ENCODE results near the gene PHACTR4. TPM values are rescaled to one million over a fixed set of nuclear protein-coding genes. Genes with fewer than 3 reads are reported as not detected.

Gene PHACTR4
- total RNA-seq = 10 to 100 TPM; 16.1 to 25.8 (median 23.3) TPM
- long read RNA-seq, partial matches to known transcripts = 0 of 1 reads
- long read RNA-seq, other reads (novel, unspliced or antisense) = 1 of 1 reads

DNA sequence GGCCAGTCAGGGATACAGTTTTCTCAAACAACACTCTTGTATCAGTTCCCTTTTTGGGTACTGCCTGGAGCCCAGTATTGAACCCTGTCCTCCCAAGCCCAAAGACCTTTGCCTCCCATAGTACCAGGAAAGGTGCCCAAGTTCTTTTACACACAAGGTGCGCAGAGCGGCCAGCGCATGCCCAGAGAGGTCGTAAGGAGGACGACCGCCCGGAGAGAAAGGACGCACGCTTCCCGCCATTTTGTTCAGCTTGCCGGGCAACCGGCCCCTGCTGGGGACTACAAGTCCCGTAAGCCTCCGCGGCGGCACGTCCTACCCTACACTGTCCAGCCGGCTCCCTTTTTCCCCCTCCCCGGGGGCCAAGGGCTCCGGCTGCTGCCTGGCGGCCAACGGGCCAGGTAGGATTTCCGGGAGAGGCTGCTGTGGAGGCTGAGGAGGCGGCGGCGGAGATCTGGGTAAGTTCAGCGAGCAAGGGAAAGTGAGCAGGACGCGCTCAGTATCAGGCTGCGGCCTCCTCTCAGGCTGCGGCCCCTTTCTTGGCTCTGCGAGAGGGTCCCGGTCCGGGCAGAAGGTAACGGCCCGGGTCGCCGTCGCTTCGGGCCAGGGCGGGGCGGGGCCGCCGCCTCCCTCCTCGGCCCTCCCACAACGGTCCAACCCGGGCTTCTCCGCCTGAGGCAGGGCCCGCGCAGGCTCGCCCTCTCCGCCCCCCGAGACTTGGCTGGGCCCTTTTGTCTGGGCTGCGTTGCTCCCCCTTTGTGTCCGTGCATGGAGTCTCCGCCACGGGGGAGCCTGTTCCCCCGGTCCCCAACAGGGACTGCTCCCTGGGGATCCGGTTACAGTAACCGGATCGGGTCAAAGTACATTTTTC is at the start of gene PHACTR4:
PHACTR4 (plus strand) TSS at position 370 of the 868 bp plus-strand sequence. CDS start 37,708 bp downstream, outside the sequence.
- peak; percentile 94 to 97 (median 97) for DNase-seq
- WGBS (ENCODE audit: insufficient coverage, low coverage, low lambda C conversion rate, missing lambda C conversion rate) = 0% methylated on average over 16 of the region's 61 CpGs

DNA sequence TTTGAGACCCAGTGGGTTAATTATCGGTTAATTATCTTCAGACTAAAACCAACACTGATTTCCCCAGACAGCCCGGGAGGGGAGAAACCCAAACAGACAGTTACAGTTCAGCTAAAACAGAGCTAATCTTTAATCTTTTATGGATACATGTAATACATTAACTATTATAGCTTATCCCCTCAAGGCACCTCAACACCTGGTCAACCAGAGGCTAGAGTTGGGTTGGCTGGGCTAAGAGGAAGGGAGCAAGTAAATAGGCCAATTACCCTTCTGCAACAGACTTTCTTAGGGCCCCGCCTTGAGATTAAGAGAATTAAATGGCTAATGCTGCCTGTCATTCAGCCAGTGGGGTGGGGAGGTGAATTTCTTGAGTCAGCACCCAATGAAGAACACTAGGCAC is 47.3 kb upstream of the PHACTR4 start:
- peak in 1 of 3 donors; percentile 59 for DNase-seq
- 16% methylated on average over 3 of the region's 3 CpGs for WGBS (ENCODE audit: insufficient coverage, low coverage, low lambda C conversion rate, missing lambda C conversion rate)
- intact Hi-C loops (cut with DNase I) = no loop called here

More for the DNA sequence above, at the start of gene PHACTR4:
- peak; percentile 92 to 97 (median 94) for ATAC-seq
- peaks cover 0 to 43% (median 0%) of the 10 kb centered on the region in 4 donors for H3K4me1 ChIP-seq
- TF ChIP-seq, protein P1, sequence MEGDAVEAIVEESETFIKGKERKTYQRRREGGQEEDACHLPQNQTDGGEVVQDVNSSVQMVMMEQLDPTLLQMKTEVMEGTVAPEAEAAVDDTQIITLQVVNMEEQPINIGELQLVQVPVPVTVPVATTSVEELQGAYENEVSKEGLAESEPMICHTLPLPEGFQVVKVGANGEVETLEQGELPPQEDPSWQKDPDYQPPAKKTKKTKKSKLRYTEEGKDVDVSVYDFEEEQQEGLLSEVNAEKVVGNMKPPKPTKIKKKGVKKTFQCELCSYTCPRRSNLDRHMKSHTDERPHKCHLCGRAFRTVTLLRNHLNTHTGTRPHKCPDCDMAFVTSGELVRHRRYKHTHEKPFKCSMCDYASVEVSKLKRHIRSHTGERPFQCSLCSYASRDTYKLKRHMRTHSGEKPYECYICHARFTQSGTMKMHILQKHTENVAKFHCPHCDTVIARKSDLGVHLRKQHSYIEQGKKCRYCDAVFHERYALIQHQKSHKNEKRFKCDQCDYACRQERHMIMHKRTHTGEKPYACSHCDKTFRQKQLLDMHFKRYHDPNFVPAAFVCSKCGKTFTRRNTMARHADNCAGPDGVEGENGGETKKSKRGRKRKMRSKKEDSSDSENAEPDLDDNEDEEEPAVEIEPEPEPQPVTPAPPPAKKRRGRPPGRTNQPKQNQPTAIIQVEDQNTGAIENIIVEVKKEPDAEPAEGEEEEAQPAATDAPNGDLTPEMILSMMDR (IDR thresholded peaks at IDR 0.05) = no peak
- TF ChIP-seq POLR2A (IDR thresholded peaks at IDR 0.05) = peak; percentile 90
- peak within 1 kb of the TSS; percentile 72 to 84 (median 81) for H3K4me3 ChIP-seq
- H3K36me3 ChIP-seq = no peaks in the 10 kb centered on the region
- peak within 1 kb of the TSS; percentile 84 to 88 (median 85) for H3K27ac ChIP-seq
- H3K27me3 ChIP-seq = no peaks in the 10 kb centered on the region
- intact Hi-C loops (cut with DNase I) = no loop called here
- no peaks in the 10 kb centered on the region for H3K9me3 ChIP-seq

DNA sequence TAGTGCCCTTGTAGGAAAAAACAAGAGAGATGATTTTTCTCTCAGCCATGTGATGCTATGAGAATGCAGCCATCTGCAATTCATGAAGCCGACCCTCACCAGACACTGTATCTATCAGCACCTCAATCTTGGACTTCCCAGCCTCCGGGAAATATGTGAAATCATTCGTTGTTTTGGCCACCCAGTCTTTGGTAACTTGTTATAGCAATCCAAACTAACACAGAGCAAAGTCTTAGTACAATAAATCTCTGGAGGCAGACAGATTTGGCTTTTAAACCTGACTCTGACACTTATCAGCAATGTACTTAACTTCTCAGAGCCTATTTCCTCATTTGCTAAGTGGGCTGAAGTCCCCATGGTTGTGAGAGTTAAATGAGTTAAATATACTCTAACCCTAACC is 45.8 kb upstream of the PHACTR4 start:
- H3K4me1 ChIP-seq = peaks cover 0 to 33% (median 12%) of the 10 kb centered on the region in 4 donors
- TF ChIP-seq POLR2A (IDR thresholded peaks at IDR 0.05) = no peak
- TF ChIP-seq, protein P1 (IDR thresholded peaks at IDR 0.05) = no peak
- intact Hi-C loops (cut with DNase I) = no loop called here
- H3K27me3 ChIP-seq = no peaks in the 10 kb centered on the region
- peak in 1 of 4 donors; percentile 20 for ATAC-seq
- H3K27ac ChIP-seq = peak overlapping the region in 1 of 3 donors; percentile 51
- H3K36me3 ChIP-seq = no peaks in the 10 kb centered on the region
- no peak overlapping the region for H3K4me3 ChIP-seq
- DNase-seq = no peak
- no peaks in the 10 kb centered on the region for H3K9me3 ChIP-seq
- 0% methylated on average over 2 of the region's 3 CpGs for WGBS (ENCODE audit: insufficient coverage, low coverage, low lambda C conversion rate, missing lambda C conversion rate)

More for the DNA sequence above, 47.3 kb upstream of the PHACTR4 start:
- Histone ChIP-seq H3K4me3 (no peak overlapping the region), H3K4me1 (peaks cover 0 to 25% (median 12%) of the 10 kb centered on the region in 4 donors), H3K36me3 (no peaks in the 10 kb centered on the region), H3K27me3 (no peaks in the 10 kb centered on the region), H3K9me3 (no peaks in the 10 kb centered on the region), H3K27ac (peak overlapping the region in 1 of 3 donors; percentile 24)
- no peak for TF ChIP-seq POLR2A (IDR thresholded peaks at IDR 0.05)
- TF ChIP-seq, protein P1 (IDR thresholded peaks at IDR 0.05) = no peak
- peak; percentile 79 to 87 (median 83) for ATAC-seq

DNA sequence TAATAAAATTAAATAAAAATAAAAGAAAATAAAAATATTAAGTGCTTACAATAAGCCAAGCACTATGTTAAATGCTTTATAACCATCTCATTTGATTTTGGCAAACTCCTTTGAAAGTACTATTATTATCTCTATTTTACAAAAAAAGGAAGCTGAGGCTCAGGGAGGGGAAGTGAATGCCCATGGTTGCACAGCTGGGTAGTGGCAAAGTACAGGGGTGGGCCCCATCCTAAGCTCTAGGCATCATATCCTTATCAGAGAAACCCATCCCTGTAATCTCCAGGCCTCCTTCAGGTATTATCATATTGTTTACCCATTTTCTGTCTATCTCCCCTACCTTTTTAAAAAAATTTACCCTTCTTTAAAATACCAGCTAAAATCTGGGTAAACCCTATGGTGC is 43.0 kb upstream of the PHACTR4 start:
- TF ChIP-seq, protein P1 (IDR thresholded peaks at IDR 0.05) = no peak
- no peak for TF ChIP-seq POLR2A (IDR thresholded peaks at IDR 0.05)
- Histone ChIP-seq H3K9me3 (no peaks in the 10 kb centered on the region), H3K36me3 (peaks cover 0 to 2% (median under 1%) of the 10 kb centered on the region in 4 donors), H3K4me3 (no peak overlapping the region), H3K27ac (no peak overlapping the region), H3K4me1 (peaks cover 0 to 39% (median 10%) of the 10 kb centered on the region in 4 donors), H3K27me3 (no peaks in the 10 kb centered on the region)
- DNase-seq (no peak), ATAC-seq (no peak)
- intact Hi-C loops (cut with DNase I) = no loop called here
